GM21576 (cell line): Measurements from ENCODE around the gene HECA.

Experiments
- ATAC-seq: cut with Tn5 transposase; IDR thresholded peaks from one replicate; pipeline ENCODE4 v1.9.1; 2021; ENCODE audit warnings: mild to moderate bottlenecking, moderate library complexity; ENCODE audit not compliant: unreplicated experiment

HECA gene

DNA sequence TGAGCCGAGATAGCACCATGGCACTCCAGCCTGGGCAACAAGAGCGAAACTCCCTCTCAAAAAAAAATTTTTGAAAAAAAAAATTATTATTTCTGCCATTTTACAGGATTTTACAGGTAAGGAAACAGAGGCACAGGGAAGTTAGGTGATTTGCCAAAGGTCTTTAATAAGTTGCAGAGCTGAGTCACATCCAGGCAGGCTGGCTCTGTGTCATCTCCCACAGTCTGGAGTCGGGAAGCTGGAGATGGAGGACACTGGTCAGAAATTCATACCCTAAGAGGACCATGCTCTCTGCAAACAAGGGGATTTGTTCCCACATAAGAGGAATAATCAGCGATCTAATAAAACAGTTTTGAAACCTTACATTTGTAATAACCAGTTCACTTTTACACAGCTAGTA is 24.1 kb downstream of the HECA start:
- ATAC-seq, result no peak

DNA sequence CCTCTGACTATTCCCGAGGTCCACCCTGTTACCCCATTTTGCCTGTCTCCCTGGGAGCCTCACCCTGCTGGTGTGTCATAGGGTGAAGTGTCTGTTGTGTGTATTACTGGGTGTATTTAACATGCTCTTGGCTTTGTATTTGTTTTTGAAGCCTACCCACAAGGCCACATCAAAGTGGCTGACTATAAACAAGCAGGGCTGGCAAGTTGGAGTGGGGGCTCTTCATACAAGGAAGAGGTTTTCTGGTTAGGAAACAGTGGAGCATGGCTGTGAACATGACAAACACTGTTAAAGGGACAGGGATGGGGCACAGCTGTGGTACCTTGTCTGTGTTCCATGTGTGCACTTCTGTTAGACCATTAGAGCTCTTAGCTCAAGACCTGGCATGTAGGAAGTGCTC is 26.3 kb downstream of the HECA start:
- no peak for ATAC-seq

DNA sequence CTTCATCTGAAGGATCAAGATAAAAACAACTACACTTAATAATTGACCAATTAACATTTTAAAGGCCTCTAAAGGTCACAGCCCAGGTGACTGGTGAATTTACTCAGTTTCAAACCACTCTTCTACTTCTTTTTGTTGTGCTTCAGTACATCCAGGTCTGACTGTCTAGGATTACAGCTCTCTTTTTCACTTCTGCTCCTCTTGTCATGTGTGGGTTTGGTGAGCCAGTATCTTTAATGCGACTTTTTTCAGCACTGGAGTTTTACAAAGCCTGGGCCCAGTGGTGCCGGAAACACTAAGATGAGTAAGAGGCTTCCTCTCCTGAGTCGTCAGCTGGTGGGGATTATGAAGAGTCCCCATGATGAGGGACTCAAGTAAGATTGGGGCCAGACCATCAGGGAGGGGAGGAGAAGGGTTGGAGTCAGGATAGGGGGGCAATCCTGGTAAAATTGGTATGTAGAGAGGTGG is 27.0 kb downstream of the HECA start:
- ATAC-seq, result peak; percentile 98

DNA sequence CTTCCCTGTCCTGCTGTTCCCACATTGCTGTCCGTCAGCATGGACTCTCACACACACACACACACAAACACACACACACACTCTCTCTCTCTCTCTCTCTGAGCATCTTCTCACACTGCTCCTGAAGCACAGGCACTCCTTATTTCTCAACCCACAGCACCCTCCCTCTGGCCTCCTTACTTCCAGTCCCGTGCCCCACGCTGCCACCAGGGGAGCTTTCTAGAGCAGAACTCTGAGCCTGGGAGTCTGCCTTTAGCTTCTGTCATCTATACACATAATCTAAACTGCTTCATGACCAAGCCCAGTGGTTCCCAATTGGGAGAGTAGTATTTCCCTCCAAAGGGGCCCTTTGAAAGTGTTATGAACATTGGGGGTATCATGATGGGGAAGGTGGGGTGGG is 29.1 kb downstream of the HECA start:
- no peak for ATAC-seq

DNA sequence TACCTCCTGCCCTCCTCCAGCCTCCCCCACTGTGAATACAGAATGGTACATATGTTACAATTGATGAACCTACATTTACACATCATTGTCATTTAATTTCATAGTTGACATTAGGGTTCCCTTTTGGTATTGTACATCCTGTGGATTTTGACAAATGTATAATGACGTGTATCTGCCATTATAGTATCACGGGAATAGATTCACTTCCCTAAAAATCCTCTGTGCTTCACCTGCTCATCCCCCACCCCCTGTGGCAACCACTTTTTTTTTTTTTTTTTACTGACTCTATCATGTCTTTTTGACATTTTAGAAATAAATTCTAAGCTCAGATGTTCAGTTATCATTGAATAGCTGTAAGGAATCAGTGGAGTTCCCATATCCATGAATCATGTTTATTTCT is 30.4 kb downstream of the HECA start:
- no peak for ATAC-seq

DNA sequence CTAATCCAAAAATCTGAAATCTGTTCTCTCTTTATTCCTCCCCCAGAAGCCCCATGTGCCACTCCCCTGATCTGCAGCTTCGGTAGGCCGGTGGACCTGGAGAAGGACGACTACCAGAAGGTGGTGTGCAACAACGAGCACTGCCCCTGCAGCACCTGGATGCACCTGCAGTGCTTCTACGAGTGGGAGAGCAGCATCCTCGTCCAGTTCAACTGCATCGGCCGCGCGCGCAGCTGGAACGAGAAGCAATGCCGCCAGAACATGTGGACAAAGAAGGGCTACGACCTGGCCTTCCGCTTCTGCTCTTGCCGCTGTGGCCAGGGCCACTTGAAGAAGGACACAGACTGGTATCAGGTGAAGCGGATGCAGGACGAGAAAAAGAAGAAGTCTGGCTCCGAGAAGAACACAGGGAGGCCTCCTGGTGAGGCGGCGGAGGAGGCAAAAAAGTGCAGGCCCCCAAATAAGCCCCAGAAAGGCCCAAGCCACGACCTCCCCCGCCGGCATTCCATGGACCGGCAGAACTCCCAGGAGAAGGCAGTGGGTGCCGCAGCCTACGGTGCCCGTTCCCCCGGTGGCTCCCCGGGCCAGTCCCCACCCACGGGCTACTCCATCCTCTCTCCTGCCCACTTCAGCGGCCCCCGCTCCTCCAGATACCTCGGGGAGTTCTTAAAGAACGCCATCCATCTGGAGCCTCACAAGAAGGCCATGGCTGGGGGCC is 31.5 kb downstream of the HECA start:
- no peak for ATAC-seq

DNA sequence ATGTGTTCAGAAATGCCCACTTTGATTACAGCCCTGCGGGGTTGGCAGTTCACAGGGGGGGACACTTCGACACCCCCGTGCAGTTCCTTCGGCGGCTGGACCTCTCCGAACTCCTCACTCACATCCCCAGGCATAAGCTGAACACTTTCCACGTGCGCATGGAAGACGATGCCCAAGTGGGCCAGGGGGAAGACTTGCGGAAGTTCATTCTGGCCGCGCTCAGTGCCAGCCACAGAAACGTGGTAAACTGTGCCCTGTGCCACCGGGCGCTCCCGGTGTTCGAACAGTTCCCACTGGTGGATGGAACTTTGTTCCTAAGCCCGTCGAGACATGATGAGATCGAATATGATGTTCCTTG is 32.1 kb downstream of the HECA start:
- ATAC-seq, result no peak

DNA sequence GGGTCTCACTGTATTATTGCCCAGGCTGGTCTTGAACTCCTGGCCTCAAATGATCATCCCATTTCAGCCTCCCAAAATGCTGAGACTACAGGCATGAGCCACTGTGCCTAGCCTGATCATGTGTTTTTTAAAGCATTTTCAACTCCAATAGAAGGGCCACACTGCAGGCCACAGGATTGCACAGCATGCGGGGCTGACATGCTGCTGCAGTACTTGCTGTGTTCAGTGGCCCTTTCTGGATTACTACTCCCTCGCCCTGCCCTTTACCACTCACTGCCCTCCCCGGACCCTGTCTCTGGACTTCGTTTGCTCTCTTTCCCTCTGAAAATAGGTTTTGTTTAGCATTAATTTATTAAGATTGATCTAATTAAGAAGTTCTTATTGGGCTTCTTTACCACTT is 37.3 kb downstream of the HECA start:
- no peak for ATAC-seq

DNA sequence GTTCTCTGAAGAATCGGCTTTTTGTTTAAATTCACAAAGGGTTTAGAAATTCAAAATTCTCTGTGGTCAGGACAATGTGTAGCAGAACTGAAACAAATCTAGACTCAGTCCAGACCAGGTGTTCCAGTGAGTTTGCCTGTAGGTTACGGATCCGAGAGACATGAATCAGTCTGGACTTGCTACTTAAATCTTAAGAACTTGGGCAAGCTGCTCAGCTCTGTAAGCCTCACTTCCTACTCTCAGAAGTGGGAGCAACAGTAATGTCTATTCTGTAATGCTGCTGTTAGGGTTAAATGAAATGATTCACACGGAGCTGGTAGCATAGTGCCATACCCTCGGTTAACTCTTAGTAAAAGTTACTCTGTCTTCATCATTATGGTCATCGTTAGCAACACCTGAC is 37.7 kb downstream of the HECA start:
- no peak for ATAC-seq

DNA sequence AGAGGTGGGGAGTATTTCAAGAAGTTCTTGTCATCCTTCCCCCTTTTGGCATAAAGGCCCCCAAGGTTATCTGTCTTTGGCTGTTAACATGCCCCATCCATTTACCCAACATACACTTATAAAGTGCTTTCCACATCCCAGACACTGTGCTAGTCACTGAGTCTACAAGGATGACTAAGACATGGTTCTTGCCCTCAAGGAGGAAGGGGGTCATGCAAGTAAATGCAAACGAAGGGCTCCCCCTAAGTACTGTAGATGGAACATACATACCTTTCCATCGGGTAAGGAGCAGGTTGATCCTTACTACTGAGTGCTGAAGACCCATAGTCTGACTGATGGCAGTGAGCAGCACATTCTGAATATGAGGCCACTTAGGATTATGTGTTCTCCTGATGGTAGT is 38.3 kb downstream of the HECA start:
- no peak for ATAC-seq

DNA sequence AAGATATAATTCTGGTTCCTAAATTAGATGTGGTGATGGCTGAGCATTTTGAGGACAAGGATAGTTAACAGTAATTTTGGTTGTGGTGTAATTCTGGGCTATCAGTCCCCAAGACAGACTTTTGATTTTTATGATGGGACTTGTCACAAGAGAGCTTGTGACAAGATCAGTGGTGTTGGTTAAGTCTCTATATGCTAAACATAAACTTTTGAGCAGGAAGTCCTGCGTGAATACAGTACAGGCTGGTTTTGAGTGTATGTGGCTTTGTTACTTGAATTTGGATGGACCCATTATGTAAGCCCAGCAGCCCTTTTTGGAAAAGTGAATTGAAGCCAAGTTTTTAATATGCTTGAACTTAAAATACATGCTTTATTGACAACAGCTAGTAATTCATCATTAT is 38.9 kb downstream of the HECA start:
- ATAC-seq, result no peak

DNA sequence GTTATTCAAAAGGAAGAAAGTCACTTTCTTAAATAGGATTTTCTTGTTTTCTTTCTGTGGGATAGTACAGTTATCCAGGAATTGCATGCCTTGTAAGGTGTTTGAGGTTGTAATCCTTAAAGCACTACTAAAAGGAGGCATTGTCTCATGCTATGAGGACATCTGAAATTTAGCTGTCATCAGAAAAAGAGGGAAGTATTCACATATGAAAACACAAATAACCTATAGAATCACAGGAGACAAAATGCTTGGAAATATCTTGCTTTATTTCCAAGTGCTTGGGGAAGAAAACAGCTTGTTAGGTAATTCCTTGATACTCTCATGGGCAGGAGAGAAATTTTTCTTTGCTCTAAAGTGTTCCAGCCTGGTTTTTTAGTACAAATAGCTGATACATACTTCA is 40.1 kb downstream of the HECA start:
- ATAC-seq, result no peak

DNA sequence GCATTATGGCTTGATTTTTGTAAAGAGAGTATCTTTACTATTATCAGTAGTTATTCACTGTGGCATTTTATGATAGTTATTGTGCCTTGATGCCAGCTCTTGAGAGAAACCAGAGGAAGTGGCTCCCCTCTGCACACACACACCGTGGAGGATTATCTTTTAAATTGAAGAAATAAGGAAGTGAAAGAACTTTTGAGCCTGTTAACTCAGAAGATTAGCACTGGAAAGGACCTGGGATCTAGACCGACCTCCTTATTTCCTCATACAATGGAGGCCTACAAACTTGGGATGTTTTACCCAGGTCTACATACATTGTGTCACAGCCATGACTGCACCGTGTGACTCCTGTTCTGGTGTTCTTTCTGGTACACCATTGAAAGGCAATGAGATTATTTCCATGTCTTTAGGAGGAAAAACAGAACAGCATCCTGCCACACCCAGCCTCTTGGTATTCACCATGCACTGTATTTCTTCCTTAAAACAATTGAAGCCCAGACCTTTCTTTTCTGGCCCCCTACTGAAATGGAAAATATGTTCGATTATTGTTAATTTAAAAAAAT is 40.6 kb downstream of the HECA start:
- ATAC-seq, result peak; percentile 60

DNA sequence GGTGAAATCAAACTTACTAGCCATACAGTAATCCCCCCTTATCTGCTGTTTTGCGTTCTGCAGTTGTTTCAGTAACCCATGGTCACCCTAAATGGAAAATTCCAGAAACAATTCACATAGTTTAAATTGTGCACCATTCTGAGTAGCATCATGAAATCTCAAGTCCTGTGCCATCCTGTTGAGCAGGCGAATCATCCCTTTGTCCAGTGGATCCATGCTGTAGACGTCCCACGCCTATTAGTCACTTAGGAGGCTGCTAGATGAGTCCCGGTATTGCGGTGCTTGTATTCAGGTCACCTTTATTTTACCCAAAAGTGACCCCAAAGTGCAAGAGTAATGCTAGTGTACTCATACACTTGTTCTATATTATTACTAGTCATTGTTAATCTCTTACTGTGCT is 46.4 kb downstream of the HECA start:
- ATAC-seq, result no peak

DNA sequence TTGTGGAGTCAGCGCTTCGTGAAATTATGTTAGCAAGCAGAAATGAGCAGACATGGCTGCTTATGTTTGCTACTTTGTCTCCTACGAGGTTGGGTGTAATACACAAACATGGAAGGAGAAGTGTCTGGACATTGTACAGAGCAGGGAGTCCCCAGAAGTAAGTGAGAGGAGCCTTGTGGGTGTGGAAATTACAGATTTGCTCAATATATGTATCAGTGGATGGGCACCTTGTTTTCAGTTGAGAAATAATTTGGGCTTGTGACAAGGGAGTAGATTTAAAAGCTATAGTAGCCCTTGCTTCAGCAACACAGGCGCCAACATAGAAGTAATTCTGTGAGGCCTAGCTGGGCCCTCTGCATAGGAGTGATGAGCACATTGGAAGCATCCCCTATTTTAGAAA is 49.2 kb downstream of the HECA start:
- no peak for ATAC-seq

DNA sequence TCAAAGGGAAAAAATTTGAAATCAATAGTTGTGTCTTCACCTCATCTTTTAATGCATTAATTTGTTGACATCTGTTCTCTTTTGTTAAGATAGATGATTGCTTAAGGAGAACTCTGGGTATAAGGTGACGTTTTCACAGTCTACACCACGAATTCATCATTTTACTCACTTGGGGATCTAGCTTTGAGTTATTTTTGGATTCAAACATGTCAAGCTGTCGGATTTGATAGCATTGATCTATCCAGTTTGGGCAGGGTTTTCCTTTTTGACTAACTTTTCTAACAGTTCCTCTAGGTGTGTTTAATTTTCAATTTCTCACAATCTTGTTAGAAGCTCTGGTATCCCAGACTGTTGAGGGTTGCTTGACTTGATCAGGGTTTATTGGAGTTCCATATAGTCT is 49.6 kb downstream of the HECA start:
- no peak for ATAC-seq

DNA sequence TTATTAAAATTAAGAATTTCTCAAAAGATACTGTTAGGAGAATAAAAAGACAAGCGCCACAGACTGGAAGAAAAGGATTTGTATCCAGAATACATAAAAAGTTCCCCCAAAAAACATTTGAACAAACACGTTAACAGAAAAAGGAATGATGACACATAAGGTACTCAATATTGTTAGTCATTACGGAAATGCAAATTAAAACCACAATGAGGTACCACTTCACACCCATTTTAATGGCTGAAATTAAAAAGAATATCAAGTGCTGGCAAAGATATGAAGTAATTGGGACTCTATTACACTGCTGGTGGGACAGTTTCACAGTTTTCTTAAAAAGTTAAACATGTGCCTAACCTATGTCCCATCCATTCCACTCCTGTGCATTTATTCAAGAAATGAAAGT is 51.4 kb downstream of the HECA start:
- no peak for ATAC-seq

DNA sequence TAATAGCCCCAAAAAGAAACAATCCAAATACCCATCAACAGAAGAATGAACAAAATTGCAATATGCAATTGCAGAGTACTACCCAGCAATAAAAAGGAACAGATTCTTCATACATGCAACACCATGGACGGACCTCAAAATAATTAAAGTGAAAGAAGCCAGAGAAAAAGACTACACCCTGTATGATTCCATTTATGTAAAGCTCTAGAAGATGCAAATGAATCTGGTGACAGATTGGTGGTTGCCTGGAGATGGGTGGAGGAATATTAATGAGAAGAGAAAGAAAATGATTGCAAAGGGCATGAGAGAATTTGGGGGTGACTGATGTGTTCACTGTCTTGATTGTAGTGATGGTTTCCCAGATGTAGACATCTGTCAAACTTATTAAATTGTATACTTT is 51.8 kb downstream of the HECA start:
- ATAC-seq, result no peak

DNA sequence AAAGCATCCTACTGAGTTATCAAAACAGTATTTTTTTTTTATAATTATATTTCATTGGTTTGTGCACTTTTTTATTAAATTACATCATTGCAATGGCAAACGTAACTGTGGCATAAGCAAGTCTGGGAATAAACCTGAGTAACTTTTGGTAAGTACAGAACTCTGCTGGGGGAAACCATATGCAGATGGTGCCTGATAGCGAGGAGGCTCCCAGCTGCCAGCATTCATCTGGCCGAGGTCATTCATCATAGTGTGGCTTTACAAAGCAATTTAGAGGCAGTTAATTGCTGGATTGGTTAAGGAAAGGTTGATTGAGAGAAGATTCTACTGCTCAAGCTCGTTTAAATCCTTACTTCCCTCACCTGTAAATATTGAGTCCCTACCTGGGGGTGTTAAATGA is 52.6 kb downstream of the HECA start:
- no peak for ATAC-seq

DNA sequence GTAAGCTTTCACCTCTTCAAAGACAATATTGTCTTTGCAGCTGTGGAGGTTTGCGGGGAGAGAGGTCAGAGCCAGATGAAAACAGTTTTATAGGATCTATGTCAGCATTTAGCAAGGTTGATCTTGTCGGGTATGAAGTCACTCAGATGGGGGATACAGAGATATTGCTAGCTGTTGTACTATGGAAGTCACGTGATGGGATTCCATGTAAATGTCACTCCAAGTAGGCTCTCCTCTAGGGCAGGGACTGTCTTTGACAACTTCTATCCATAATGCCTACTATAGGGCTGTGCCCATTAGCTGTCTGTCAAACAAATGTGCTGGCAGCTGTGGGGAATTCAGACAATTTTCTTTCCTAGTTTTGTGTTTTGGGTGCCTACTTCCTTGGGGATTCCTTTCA is 54.8 kb downstream of the HECA start:
- no peak for ATAC-seq

DNA sequence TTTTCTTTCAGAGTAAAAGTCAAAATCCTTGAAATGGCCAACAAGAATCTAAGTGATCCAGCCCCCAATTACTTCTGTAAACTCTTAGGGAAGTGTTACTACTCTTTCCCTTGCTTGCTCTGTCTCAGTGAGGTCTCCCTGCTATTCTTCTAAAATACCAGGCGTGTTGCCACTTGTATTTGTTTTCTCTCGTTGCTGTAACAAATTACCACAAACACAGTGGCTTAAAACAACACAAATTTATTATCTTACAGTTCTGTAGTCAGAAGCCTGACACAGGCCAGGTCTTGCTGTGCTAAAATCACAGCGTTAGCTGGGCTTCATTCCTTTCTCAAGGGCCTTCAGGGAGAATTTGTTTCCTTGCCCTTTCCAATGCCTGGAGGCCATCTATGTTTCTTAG is 59.9 kb downstream of the HECA start:
- ATAC-seq, result no peak

DNA sequence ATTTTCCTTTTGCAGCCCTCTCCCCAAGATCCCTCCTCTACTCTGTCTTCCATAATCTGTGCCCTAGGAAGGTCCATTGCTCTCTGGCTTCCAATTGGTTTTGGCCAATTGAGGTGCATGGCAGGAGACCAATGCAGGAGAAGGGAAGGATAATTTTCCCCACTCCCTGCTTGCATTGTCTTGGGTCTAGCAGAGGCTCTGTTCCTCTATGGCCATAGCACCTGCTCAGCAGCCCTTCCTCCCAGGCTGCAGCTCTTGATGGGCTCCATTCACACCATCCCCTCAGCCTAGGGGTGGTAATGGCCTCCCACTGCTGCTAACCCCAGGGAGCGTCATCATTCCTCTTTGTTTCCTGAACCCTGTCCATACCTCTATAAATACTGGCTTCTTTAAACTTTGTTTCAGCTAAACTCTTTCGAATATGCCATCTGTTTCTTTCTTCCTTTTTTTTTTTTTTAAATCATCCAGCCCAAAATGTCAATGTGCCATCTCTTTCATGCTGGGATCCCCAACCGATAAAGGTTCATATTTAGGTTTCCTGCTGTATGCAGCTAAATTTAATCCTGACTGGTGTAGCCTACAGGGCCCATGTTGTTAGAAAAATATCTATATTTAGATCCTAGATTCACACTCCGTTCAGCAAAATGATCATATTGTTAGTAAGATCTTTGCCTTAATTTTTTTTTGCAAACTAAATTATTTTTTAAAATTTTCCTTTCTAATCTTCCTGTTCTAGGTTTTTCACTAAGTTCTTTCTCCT is 63.8 kb downstream of the HECA start:
- no peak for ATAC-seq
